C4-2B (cell line): ENCODE measurements around the gene COL6A5.

Experiments
- H3K27ac ChIP-seq: fragments of 450-650 bp; 2 replicates; pipeline ENCODE4 v1.5.1; 2017
- ZFX ChIP-seq: fragments of 450-650 bp; IDR thresholded peaks from 2 replicates; pipeline ENCODE4 v1.6.1; 2017
- TF ChIP-seq, protein P1 (sequence below): fragments of 450-650 bp; conservative IDR thresholded peaks from 2 replicates; pipeline ENCODE4 v1.5.1; 2017; ENCODE audit warnings: mild to moderate bottlenecking

The COL6A5 gene, protein sequence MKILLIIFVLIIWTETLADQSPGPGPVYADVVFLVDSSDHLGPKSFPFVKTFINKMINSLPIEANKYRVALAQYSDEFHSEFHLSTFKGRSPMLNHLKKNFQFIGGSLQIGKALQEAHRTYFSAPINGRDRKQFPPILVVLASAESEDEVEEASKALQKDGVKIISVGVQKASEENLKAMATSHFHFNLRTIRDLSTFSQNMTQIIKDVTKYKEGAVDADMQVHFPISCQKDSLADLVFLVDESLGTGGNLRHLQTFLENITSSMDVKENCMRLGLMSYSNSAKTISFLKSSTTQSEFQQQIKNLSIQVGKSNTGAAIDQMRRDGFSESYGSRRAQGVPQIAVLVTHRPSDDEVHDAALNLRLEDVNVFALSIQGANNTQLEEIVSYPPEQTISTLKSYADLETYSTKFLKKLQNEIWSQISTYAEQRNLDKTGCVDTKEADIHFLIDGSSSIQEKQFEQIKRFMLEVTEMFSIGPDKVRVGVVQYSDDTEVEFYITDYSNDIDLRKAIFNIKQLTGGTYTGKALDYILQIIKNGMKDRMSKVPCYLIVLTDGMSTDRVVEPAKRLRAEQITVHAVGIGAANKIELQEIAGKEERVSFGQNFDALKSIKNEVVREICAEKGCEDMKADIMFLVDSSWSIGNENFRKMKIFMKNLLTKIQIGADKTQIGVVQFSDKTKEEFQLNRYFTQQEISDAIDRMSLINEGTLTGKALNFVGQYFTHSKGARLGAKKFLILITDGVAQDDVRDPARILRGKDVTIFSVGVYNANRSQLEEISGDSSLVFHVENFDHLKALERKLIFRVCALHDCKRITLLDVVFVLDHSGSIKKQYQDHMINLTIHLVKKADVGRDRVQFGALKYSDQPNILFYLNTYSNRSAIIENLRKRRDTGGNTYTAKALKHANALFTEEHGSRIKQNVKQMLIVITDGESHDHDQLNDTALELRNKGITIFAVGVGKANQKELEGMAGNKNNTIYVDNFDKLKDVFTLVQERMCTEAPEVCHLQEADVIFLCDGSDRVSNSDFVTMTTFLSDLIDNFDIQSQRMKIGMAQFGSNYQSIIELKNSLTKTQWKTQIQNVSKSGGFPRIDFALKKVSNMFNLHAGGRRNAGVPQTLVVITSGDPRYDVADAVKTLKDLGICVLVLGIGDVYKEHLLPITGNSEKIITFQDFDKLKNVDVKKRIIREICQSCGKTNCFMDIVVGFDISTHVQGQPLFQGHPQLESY (N-terminal part only)

GRCh38 chr3:130345487-130346079 lies at the start of gene COL6A5:
COL6A5 (plus strand) TSS chr3:130345672; CDS start chr3:130373639, 27,967 bp downstream.
- no peak within 1 kb of the TSS for H3K27ac ChIP-seq
- TF ChIP-seq ZFX = no peak
- TF ChIP-seq, protein P1, sequence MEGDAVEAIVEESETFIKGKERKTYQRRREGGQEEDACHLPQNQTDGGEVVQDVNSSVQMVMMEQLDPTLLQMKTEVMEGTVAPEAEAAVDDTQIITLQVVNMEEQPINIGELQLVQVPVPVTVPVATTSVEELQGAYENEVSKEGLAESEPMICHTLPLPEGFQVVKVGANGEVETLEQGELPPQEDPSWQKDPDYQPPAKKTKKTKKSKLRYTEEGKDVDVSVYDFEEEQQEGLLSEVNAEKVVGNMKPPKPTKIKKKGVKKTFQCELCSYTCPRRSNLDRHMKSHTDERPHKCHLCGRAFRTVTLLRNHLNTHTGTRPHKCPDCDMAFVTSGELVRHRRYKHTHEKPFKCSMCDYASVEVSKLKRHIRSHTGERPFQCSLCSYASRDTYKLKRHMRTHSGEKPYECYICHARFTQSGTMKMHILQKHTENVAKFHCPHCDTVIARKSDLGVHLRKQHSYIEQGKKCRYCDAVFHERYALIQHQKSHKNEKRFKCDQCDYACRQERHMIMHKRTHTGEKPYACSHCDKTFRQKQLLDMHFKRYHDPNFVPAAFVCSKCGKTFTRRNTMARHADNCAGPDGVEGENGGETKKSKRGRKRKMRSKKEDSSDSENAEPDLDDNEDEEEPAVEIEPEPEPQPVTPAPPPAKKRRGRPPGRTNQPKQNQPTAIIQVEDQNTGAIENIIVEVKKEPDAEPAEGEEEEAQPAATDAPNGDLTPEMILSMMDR = no peak

- no peak for TF ChIP-seq ZFX
- TF ChIP-seq, protein P1 = no peak
- no peak overlapping the region for H3K27ac ChIP-seq
These were observed 45.9 kb upstream of the COL6A5 start for GRCh38 chr3:130299531-130299930.

GRCh38 chr3:130300888-130301287 lies 44.6 kb upstream of the COL6A5 start:
- no peak overlapping the region for H3K27ac ChIP-seq
- no peak for TF ChIP-seq ZFX
- TF ChIP-seq, protein P1 = no peak

DNA sequence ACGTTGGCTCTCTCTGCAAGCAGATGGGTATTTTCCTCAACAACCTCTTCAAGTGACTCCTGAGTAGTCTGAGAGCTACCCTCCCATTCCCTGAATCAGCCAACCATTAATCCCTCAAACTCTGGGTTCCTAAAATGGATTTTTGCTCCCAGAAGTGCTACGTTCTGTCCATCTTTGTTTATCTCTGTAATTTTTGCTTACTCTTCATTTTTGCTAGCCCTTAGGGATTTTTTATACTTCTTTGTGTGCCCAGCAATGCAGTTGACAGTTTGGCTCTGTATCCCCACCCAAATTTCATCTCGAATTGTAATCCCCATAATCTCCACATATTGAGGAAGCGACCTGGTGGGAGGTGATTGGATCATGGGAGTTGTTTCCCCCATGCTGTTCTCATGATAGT lies 35.4 kb upstream of the COL6A5 start:
- H3K27ac ChIP-seq = no peak overlapping the region
- no peak for TF ChIP-seq ZFX
- TF ChIP-seq, protein P1 = no peak

DNA sequence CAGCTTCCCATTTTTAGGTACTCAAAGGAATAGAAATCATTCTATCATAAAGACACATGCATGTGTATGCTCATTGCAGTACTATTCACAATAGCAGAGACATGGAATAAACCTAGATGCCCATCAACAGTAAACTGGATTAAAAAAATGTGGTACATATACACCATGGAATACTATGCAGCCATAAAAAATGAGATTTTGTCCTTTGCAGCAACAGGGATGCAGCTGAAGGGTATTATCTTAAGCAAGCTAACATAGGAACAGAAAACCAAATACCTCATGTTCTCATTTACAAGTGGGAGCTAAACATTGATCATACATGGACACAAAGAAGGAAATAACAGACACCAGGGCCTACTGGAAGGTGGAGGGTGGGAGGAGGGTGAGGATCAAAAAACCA lies 33.1 kb upstream of the COL6A5 start:
- no peak overlapping the region for H3K27ac ChIP-seq
- TF ChIP-seq ZFX = no peak
- TF ChIP-seq, protein P1 = no peak

DNA sequence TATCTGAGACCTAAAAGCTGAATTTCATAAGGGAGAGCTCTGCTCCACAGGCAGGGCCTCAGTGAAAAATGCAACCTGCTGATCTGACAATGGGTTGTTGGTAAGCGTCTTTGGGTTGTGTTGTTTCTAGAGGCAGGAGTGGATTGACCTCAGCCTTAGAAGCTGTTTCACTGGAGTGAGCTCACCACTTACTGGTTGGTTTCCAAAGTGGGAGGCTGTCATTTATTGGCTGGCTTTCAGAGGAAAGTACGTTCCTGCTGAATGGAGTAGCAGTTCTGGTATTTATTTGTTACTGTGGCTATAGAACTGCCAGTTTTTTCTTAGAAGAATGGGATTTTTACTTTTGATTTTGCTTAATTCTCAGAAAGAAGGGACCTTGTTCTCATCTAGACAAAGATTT lies 29.3 kb upstream of the COL6A5 start:
- no peak overlapping the region for H3K27ac ChIP-seq
- TF ChIP-seq ZFX = no peak
- TF ChIP-seq, protein P1 = no peak
